Activated naive CD4-positive, alpha-beta T cell treated with anti-CD3 and anti-CD28 coated beads, Interleukin-2, amount 50 U/mL, for 16 hours (primary cell): Measurements from ENCODE around the gene KIAA1217.
"Not testable (repeated sequence)": the region's sequence is repeated elsewhere in the genome, so short reads cannot be mapped to it uniquely, and the experiment has no call there.

Experiments used
- DNase-seq: peaks from one replicate; pipeline ENCODE4 v3.0.0-alpha.2; 2020

The KIAA1217 gene

DNA sequence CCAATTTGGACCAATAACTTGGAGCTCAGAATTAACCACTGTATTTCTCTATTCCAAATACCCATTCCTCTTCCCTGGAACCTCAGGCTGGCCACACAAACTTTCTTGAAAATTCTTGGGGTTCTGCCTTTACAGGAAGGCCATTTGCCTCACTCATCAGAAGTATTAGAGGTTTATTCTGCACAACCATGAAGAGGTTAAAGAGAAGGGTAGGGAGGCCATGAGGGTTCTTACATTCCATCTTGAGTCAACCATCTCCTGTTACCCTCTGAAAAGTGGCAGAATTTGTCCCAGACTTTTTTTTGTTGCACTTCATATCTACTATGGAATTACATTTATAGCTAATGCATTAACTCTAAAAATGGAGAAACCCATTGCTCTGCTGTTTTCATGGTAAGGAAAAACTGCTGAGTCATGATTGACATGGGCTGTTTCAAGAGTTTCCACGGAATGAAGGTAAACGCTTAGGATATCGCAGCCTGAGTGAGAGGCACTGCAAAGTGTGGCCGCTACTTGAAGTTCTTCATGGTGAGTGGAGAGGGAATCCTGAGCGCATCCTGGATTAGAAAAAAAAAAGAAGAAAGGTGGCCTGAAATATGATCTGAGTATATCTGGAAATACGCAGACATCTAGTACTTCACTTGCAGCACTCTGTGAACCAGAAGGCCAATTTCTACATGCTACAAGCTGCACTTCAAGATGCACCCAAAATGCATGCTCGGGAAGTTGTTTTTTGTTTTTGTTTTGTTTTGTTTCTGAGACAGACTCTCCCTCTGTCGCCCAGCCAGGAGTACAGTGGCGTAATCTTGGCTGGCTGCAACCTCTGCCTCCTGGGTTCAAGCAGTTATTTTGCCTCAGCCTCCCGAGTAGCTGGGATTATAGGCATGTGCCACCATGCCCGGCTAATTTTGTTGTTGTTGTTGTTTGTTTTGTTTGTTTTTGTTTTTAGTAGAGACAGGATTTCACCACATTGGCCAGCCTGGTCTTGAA is 83.7 kb downstream of the KIAA1217 start:
- DNase-seq, result no peak

- no peak for DNase-seq
These were observed 90.8 kb downstream of the KIAA1217 start for GRCh38 chr10:24299578-24300260.

- DNase-seq, result no peak
These were observed 94.8 kb downstream of the KIAA1217 start for GRCh38 chr10:24303522-24304310.

GRCh38 chr10:24305551-24306506 is 96.9 kb downstream of the KIAA1217 start:
- no peak for DNase-seq

DNA sequence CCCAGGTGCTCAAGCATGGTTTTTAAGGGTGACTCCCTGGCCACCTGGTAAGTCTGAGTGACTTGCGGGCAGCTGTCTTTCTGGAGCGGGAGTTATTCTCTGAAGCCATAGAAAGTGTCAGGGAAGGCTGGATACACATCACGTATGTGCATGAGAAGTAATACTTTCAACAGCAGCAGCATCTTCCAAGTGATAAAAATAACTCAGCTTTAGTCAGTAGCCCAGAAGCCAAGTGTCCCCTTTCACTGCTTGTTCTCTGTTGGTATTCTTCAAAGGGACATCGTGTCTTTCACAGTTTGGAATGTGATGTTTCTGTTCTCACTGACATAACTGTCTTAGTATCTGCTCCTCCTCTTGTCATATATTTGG is 97.6 kb downstream of the KIAA1217 start:
- DNase-seq, result no peak

DNA sequence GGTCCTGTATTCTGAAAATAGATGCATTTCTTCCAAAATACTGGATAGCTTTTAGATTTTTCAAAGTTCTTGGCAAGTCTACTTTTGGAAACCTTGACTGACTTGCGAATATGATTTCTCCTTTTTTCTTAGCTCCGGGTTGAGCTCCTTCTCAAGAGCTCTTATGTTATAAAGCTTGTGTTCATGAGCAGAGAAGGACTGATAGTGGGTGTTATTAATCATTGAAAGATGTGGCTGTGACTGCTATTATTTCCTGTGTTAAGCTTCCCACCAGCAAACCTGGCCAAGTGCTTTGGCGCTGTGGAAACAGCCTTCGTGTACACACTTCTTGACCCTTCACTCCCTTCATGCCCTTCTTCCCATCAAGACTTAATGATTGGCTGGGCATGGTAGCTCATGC is 98.2 kb downstream of the KIAA1217 start:
- DNase-seq, result no peak

DNA sequence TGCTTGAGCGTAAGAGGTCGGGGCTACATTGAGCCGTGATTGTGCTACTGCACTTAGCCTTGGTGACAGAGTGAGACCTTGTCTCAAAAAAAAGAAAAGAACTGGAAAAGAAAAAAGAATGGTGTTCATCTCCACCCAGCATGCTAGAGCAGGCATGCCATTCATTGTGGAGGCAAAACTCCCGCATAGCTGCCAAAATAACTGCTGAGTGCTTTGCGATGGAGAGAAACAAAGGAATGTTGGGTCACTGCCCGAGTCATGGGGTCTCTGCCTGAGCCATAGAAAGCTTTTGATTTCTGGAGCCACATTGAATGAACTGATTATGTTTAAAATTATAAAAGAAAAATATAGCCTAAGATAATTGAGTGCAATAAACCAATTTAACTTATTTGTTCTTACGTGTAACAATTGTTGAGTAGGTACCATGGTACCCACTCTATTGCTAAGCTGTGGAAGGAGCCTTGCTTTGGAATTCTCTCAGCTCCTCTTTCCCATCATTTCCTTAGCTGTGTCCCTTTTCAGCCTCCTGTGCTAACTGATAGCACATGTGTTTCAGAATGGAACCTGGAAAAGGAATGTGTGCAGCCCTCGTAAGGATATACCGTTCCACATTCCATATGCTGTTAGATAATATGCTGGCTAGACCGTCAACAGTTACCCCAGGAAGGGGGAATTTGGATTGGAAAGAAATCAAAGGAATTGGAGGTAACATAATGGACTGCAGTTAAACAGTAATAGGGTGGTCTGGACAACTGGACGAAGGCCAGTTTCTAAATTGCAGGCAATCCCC is 99.0 kb downstream of the KIAA1217 start:
- no peak for DNase-seq

- DNase-seq, result no peak
These were observed 101.2 kb downstream of the KIAA1217 start for GRCh38 chr10:24310104-24310503.

DNA sequence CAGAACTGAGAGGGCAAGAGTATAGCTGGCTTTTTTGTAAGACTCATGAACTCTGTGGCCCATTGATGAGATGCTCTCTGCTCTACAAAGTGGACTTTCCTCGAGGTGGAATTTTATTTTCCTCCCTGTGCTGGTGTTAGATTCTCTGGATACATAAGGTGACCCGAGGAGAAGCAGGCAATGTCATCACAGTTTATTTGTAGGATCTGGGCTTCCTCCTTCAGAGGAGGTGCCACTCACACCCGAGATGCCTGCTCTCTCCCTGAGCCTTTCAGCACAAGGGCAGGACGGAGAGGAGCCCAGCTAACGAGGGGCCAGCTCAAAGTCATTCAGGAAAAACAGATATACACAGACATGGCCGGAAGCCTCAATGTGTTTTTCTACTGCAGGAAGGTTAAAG is 103.0 kb downstream of the KIAA1217 start:
- DNase-seq, result no peak

DNA sequence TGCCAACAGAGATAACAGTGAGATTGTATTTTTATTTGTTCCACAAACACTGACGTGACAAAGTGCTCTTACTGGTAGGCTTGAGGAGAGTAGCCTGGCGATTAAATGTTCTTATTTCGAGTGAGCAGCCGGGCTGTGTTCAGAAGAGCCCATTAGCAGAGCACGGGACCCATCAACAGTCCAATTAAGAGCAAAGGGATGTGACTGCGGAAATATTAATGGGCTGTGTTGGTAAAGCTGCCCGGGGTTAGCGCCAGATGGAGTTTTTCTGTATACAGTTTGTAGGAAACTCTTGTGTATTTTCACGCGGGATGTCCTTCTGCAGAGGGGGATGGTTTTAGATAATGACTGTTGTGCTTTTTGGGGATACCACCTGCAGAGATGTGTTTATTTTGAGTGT is 104.3 kb downstream of the KIAA1217 start:
- DNase-seq, result no peak

DNA sequence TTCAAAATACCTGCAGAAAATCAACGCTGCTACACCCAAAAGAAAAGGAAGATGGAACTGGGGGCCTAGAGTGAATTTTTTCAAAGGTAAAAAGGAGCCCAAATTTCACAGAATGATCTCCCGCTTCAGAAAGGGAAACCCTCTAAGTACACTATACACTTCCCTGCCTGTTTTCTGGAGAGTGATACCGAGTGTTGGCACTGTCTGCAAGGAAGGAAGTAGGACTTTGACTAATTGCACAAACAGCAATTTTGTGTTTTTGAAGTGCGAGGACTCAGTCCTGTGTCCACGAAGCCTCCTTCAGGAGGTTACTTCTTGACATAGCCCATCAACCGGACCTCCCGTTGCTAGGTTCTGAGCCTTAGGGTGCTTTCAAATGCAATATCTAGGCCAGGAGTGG is 106.3 kb downstream of the KIAA1217 start:
- no peak for DNase-seq

DNA sequence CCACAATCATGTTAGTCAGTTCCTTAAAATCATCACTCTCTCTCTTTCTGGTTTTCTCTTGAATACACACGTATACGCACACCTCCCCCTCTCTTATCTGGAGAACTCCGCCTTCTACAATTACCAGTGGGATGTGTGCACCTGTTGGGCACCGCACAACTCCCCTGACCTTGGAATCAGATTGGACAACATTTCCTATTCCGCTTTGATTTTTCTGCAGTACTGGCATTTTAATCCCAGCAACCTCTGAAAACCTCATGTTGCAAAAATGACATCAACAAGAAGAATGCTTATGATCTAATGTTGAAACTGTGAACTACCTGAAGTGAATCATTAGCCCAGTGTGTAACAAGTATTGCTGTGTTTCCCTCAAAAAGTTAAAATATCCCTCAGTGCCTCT is 109.6 kb downstream of the KIAA1217 start:
- no peak for DNase-seq

DNA sequence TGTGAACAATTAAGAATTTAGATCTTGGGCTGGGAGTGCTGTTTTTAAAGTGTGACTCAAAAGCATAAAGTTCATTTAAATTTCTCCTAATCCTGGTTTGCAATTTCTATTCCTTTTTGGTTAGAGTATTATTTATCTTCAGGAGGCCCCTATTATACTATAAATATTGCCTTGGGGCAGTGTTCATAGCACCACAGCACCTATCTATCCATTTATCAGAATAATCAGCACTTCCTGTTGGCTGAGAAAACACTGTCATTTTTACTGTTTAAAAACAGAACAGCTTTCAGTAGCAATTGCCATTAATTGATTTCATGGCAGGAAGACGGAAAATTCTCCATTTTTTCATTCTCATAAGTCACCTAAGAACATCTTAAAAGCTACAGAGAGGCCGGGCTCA is 111.4 kb downstream of the KIAA1217 start:
- no peak for DNase-seq

DNA sequence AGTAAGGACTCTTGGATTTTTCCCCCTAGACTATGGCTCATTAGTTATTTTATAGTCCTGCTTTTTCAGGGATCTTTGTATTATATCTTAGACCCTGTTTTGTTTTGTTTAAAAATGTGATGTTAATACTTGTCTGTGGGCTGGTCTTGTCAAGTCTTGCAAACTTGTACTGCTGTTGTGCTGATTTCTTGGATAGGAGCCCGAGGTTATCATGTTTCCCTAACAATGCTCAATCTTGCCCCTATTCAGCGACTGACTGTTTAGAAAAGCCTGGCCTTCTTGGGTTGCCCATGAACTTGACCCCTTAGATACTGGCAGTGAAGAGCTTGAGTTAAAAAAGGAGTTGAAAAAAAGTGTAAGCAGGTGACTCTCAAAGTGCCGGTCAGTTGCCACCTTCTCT is 115.7 kb downstream of the KIAA1217 start:
- no peak for DNase-seq

GRCh38 chr10:24331457-24331856 is 122.5 kb downstream of the KIAA1217 start:
- DNase-seq, result no peak

DNA sequence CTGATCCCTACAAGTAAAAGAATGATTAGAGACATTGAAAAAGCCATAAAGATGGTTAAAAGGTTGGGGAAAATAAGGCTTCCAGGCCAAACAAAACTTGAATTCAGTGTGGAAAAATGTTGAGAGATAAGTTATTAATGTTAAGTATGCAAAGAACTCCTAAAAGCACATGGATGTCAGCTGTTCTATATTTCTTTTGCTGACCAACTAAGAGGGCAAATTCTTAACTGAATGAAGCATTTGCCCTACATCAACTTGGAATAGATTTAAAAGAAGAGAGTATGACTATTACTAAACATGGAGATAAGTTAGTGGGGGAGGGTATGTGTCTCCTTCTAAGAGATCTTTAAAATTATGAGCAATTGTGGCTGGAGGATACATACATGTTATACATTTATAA is 124.8 kb downstream of the KIAA1217 start:
- DNase-seq, result no peak

GRCh38 chr10:24334279-24334939 is 125.5 kb downstream of the KIAA1217 start:
- no peak for DNase-seq

DNA sequence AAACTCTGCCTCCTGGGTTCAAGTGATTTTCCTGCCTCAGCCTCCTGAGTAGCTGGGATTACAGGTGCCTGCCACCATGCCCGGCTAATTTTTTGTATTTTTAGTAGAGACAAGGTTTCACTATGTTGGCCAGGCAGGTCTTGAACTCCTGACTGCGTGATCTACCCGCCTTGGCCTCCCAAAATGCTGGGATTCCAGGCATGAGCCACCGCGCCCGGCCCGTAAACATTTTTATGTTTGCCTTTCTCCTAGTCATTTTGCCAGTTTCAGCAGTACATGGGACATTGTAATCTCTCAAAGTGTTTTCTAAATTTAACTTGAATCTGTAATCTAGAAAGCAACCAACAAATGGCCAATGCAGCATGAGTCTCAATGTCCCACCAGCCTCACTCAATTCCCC is 128.8 kb downstream of the KIAA1217 start:
- not testable (repeated sequence) for DNase-seq

DNA sequence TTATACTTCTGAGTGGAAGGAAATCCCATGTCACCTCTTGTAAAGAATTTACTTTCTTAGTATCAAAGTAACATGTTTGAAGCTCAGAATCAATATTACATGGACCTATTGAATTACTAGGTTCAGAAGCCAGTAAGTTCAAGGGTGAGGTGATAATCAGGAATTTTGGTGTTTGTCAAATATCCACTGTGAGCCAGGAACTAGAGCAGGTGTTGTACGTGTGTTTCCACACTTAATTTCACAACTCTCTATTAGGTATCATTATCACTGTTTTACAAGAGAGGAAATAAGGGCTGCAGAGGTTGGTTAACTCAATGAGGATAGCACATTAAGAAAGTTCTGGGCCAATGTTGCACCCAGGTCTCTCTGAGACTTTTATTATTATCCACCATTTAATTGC is 130.4 kb downstream of the KIAA1217 start:
- DNase-seq, result no peak

- DNase-seq, result no peak
These were observed 131.5 kb downstream of the KIAA1217 start for GRCh38 chr10:24340446-24340845.

DNA sequence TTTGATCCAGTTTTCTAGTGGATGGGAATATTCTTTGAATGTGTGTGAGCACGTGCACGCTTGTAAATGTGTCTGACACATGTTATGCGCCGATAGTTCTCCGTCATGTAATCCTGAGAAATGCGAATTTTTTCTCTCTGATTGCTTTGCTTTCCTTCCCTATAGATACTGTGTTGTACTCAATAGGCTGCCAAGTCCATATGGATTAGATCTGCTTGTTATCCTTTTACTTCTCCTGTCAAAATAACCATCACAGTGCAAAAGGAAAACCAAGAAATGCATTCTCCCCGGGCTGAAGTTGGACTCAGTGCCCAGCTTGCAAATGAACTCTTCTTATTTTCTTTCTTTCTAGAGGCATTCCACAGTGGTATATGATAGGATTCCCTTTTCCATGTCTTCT is 131.9 kb downstream of the KIAA1217 start:
- DNase-seq, result no peak
